HUES6 (cell line): ENCODE data around the gene PDGFB.
"Not testable (repeated sequence)": the region's sequence is repeated elsewhere in the genome, so short reads cannot be mapped to it uniquely, and the experiment has no call there.

Experiments
- H3K27ac ChIP-seq: 2 replicates; pipeline ENCODE4 v1.7.0; 2013; ENCODE audit warnings: low read depth, mild to moderate bottlenecking, low read length, inconsistent platforms
- H3K27me3 ChIP-seq: 2 replicates; pipeline ENCODE4 v1.6.1; 2013; ENCODE audit warnings: low read length; ENCODE audit not compliant: control insufficient read depth, insufficient read depth
- H3K36me3 ChIP-seq: 2 replicates; pipeline ENCODE4 v1.6.1; 2013; ENCODE audit warnings: low read length; ENCODE audit not compliant: control insufficient read depth, insufficient read depth
- H3K4me1 ChIP-seq: 2 replicates; pipeline ENCODE4 v1.6.1; 2013; ENCODE audit warnings: low read length; ENCODE audit not compliant: control insufficient read depth, insufficient read depth
- H3K4me3 ChIP-seq: 2 replicates; pipeline ENCODE4 v1.5.1; 2013; ENCODE audit warnings: low read depth, low read length
- H3K9ac ChIP-seq: one replicate; pipeline ENCODE4 v1.6.1; 2013; ENCODE audit warnings: mild to moderate bottlenecking, low read length
- H3K9me3 ChIP-seq: 2 replicates; pipeline ENCODE4 v1.6.1; 2013; ENCODE audit warnings: low read depth, low read length; ENCODE audit not compliant: control insufficient read depth, insufficient read depth

Gene PDGFB

DNA sequence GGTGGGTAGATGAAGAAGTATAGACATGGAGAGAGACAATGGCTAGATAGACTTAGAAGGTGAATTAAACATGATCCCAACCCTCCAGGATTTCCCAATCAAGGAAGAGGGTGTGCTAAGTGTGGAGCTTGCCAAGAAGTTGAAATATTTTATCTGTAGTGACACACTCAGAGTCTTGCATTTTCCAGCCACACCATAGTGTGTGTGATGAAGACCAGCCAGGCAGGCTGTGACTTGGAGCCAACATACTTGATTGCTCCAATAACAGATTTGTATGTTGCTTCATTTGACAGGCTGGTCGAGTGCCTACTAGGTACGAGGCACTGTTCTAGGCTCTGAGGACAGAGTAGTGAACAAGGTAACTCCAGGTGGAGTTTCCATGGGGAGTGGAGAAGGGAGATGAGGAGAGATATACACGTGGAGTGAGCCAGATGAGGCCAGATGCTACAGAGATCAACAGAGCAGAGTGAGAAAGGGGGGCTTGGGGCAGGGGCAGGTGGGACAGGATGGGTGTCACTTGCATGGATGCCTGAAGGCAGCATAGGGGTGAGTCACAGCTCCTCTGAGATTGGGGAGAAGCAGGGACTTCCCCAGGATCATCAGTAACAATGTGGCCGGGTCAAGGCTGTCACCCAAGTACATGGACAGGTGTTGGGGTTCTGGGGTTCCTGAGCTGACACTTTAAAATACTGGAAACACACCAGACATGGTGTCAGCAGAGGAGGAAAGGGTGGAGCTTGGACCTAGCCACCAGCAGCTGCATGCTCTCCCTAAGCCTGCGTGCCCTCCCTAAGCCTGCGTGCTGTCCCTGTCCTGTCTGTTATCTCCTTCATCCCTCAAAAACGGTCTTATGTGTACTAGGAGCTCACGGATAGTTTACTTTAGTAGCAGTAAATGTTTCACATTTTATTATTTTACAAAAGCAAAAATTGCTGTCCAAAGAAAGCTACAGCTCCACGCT is 23.6 kb downstream of the PDGFB start:
- Histone ChIP-seq H3K36me3 (peaks cover 7% of the 10 kb centered on the region), H3K9ac (no peak overlapping the region), H3K27ac (no peak overlapping the region), H3K4me1 (peaks cover 2% of the 10 kb centered on the region; the same call in 1 of the 2 replicates), H3K9me3 (no peaks in the 10 kb centered on the region), H3K27me3 (no peaks in the 10 kb centered on the region), H3K4me3 (no peak overlapping the region)

DNA sequence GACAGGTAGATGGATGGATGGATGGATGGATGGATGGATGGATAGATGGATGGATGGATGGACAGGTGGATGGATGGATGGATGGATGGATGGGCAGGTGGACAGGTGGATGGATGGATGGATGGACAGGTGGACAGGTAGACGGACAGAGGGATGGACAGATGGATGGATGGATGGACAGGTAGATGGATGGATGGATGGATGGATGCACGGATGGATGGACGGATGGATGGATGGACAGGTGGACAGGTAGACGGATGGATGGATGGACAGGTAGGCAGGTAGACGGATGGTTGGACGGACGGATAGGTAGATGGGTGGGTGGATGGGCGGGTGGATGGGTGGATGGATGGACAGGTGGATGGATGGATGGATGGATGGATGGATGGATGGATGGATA is 24.3 kb downstream of the PDGFB start:
- Histone ChIP-seq H3K27ac (no peak overlapping the region), H3K9me3 (no peaks in the 10 kb centered on the region), H3K27me3 (no peaks in the 10 kb centered on the region), H3K4me1 (peaks cover 9% of the 10 kb centered on the region), H3K9ac (no peak overlapping the region), H3K4me3 (no peak overlapping the region), H3K36me3 (peaks cover 7% of the 10 kb centered on the region)

DNA sequence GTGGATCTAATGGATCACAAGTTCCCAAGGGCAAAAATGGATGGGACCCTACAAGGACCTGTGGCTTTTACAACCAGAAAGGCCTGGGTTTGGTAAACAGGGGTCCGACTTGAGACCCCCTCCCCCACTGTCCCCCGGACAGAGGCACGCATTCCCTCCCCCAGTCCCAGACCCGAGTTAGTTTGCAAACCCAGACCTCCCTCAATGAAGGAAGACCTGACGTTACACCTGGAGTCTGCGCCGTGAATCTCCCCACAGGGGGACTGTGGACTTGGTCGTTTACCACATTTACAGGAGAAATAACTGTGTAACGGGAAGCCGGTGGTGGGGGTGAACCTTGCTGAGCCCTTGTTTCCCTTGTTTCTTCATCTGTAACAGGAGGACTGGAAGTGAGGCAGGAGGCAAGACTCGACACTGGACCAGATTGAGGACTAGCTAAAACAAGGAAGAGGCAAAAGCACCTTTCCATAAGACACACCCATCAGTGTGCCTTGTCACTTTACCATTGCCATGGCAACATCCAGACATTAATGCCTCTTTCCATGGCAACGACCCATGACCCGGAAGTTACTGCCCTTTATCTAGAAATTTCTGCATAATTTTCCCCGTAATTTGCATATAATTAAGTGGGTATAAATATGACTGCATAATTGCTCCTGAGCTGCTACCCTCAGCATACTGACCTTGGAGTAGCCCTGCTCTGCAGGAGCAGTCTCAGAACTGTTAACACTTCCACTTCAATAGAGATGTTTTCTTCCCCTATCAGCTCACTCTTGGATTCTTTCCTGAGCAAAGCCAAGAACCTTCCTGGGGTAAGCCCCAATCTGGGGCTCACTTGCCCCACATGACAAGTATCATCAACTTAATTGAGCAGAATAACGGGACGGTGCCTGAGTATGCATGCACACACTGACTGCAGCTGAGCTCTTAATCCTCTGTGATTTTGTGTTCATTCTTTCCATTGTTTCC is 25.4 kb downstream of the PDGFB start:
- H3K9ac ChIP-seq, result no peak overlapping the region
- no peaks in the 10 kb centered on the region for H3K27me3 ChIP-seq
- no peaks in the 10 kb centered on the region for H3K9me3 ChIP-seq
- H3K4me1 ChIP-seq, result peaks cover 20% of the 10 kb centered on the region
- no peak overlapping the region for H3K27ac ChIP-seq
- no peak overlapping the region for H3K4me3 ChIP-seq
- no peaks in the 10 kb centered on the region for H3K36me3 ChIP-seq

DNA sequence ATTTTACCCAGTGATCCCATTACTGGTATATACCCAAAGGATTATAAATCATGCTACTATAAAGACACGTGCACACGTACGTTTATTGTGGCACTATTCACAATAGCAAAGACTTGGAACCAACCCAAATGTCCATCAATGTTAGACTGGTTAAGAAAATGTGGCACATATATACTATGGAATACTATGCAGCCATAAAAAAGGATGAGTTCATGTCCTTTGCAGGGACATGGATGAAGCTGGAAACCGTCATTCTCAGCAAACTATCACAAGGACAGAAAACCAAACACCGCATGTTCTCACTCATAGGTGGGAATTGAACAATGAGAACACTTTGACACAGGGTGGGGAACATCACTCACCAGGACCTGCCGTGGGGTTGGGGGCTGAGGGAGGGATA is 26.4 kb downstream of the PDGFB start:
- H3K4me3 ChIP-seq, H3K9me3 ChIP-seq, H3K36me3 ChIP-seq, H3K9ac ChIP-seq, H3K27ac ChIP-seq, H3K27me3 ChIP-seq: not testable (repeated sequence)
- H3K4me1 ChIP-seq, result peaks cover 29% of the 10 kb centered on the region

DNA sequence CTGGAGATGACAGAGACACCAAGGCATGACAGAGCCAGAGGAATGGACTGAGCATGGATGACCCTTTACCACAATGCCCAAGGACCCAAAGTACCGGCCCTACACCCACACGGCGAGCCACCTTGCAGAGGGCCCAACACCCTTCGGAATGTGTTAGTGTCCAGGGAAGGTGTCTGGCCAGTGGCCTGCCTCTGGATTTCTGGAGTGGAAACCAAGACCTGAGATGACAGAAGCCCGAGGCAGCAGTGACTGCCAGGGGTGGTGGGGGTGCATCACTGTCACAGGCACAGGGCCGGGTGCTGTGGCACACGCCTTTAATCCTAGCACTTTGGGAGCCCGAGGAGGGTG is 28.7 kb downstream of the PDGFB start:
- H3K9ac ChIP-seq, result no peak overlapping the region
- no peaks in the 10 kb centered on the region for H3K27me3 ChIP-seq
- H3K27ac ChIP-seq, result no peak overlapping the region
- H3K36me3 ChIP-seq, result no peaks in the 10 kb centered on the region
- peaks cover 38% of the 10 kb centered on the region for H3K4me1 ChIP-seq
- H3K9me3 ChIP-seq, result no peaks in the 10 kb centered on the region
- no peak overlapping the region for H3K4me3 ChIP-seq

DNA sequence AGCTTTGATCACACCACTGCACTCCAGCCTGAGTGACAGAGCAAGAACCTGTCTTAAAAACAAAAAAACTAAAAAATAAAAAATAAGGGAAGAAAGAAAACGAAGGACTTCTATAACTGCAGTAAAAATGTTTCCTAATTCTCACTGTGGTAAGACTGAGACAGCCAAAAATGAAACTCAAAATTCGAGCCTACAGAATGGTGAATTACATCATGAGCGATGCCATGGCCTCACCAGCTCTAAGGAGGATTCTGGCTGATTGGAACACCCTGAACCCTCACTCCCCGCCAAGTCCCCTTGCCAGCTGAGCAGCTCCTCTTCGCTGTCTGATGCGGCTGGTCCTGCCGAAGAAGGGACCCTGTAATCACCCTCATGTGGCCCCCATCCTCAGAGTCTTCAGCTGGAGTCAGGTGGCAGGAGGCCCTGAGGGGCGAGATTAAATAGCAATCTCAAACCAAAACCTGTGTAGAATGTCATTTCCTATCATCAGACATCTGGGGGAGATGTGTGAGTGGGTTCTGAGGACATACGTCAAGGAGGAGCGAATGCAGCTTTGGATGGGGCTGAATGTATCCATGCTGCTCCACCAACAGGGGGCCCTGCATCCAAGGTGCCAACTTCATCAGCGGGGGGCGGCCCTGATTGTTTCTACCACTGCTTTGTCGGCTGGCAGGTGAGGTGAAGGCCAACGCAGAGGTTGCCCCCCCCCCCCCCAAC is 29.2 kb downstream of the PDGFB start:
- Histone ChIP-seq H3K4me3 (no peak overlapping the region), H3K9ac (peak overlapping the region; percentile 39), H3K27me3 (no peaks in the 10 kb centered on the region), H3K27ac (peak overlapping the region; percentile 82; the same call in 1 of the 2 replicates), H3K36me3 (no peaks in the 10 kb centered on the region), H3K4me1 (peaks cover 38% of the 10 kb centered on the region), H3K9me3 (no peaks in the 10 kb centered on the region)

DNA sequence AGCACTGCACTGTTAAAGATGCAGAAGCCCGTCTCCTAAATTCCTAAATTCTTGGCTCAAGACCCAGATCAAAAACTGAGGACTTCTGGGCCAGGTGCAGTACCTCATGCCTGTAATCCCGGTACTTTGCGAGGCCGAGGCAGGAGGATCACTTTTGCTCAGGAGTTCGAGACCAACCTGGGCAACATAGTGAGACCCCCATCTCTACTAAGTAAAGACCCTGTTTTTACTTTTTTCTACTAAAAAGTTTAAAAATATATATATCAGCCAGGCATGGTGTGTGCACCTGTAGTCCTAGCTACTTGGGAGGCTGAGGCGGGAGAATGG is 29.7 kb downstream of the PDGFB start:
- Histone ChIP-seq H3K27ac (peak overlapping the region; percentile 82; the same call in 1 of the 2 replicates), H3K4me1 (peaks cover 38% of the 10 kb centered on the region), H3K4me3 (no peak overlapping the region), H3K9me3 (no peaks in the 10 kb centered on the region), H3K36me3 (no peaks in the 10 kb centered on the region), H3K9ac (peak overlapping the region; percentile 77), H3K27me3 (no peaks in the 10 kb centered on the region)

DNA sequence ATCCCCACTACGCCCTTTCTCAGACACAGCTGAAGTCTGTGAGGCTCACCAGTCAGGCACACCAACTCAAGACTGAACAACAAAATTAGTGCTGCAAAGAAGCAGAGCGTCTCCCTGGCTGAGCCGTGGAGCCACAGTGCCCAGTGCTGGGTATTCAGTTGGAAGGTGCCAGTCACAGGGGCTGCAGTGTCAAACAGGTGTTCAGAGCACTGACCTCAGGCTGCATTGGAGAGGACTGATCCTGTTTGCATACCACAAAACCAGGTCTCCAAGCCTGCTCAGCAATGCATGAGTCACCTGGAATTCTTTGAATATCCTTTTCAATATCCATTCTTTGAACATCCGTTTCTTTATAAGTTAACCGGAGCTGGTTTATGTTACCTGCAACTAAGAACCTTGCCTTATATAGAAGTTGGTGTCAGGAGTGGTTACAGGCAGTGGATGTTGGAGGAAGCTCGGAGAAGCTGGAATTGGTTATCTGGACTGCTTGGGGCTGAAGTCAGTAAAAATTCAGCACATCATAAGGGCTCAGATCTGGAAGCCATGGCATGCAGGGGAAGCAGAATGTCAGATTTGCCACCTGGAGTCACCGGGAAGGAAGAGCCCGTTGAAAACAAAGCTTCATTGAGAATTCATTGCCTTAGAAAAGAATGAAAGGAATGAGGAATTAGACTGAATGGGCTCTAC is 30.3 kb downstream of the PDGFB start:
- no peaks in the 10 kb centered on the region for H3K27me3 ChIP-seq
- H3K9ac ChIP-seq, result peak overlapping the region; percentile 77
- H3K27ac ChIP-seq, result peak overlapping the region; percentile 82
- H3K9me3 ChIP-seq, result no peaks in the 10 kb centered on the region
- H3K36me3 ChIP-seq, result no peaks in the 10 kb centered on the region
- peak overlapping the region; percentile 12 for H3K4me3 ChIP-seq
- H3K4me1 ChIP-seq, result peaks cover 38% of the 10 kb centered on the region

DNA sequence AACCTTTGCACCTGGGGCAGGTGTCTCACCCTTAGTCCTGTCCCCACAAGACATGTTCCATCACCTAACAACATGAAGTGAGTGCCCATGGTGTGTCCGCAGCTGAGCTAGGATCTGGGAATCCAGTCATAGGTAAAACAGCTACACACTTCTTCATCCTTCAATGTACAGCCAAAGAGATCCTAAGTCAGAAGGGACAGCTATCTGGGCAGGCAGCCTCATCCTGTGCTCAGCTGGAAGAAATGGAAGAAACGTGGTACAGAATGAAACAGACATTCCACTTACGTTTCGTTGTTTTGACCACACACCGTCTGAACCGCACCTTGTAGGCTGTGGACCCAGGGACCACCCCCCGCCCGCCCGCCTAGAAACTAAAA is 30.8 kb downstream of the PDGFB start:
- peaks cover 38% of the 10 kb centered on the region for H3K4me1 ChIP-seq
- H3K9me3 ChIP-seq, result no peaks in the 10 kb centered on the region
- H3K36me3 ChIP-seq, result no peaks in the 10 kb centered on the region
- peak overlapping the region; percentile 77 for H3K9ac ChIP-seq
- peak overlapping the region; percentile 82 for H3K27ac ChIP-seq
- H3K27me3 ChIP-seq, result no peaks in the 10 kb centered on the region
- peak overlapping the region; percentile 12 for H3K4me3 ChIP-seq

DNA sequence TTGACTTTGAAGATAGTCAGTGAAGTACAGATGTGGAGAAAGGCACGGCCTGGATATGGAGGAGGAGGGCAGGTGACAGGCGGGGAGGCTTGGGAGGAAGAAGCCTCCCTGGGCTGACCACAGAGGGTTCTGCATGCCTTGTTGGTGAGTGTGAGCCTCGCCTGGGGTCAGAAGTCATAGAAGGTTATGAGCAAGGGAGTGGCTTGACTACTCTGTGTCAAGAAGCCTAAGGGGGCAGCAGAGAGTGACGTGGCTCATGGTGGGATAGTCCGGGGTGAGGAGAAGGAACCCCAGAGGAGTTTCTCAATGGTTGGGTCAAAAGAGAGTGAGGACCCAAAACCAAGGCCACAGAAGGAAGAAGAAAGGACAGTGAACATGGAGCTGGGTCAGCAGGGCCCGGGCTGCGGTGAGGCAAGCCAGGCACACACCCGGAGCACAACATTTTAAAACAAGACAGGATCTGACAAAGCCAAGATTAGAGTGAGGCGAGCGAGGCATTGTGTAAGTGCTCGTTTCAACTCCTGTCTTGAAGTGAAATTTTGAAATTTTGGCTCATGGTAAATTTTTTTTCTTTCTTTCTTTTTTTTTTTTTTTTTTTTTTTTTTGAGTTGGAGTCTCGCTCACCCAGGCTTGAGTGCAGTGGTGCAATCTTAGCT is 31.9 kb downstream of the PDGFB start:
- no peaks in the 10 kb centered on the region for H3K36me3 ChIP-seq
- peak overlapping the region; percentile 50 for H3K9ac ChIP-seq
- H3K27me3 ChIP-seq, result no peaks in the 10 kb centered on the region
- peaks cover 38% of the 10 kb centered on the region for H3K4me1 ChIP-seq
- H3K4me3 ChIP-seq, result no peak overlapping the region
- H3K9me3 ChIP-seq, result no peaks in the 10 kb centered on the region
- peak overlapping the region; percentile 66; the same call in 1 of the 2 replicates for H3K27ac ChIP-seq
